Esophagus squamous epithelium (tissue), 5 donors: ENCODE data around the gene NR3C2. TPM values are rescaled to one million over a fixed set of nuclear protein-coding genes. Genes with fewer than 3 reads are reported as not detected.
"Not testable (repeated sequence)": the region's sequence is repeated elsewhere in the genome, so short reads cannot be mapped to it uniquely, and the experiment has no call there.

ENCODE experiments used
- DNase-seq: peaks from one replicate; lab custom pipeline; 2025; lab: John Stamatoyannopoulos, UW
- H3K27ac ChIP-seq, 4 donors: fragments of 200-600 bp; sonication (generic); one replicate each; pipeline ENCODE4 v1.5.1; 2016 to 2019; ENCODE audit warnings: mild to moderate bottlenecking in 1 of 4
- H3K27me3 ChIP-seq, 4 donors: fragments of 200-600 bp; sonication (generic); 1 replicate in 3 of 4; 2 replicates in 1 of 4; pipeline versions ENCODE4 v1.5.1 to v1.6.0; 2017 to 2021; ENCODE audit warnings: antibody characterized with exemption in 1 of 4
- H3K36me3 ChIP-seq, 3 donors: fragments of 200-600 bp; sonication (generic); one replicate each; pipeline ENCODE4 v1.5.1; 2016 to 2019
- H3K4me1 ChIP-seq, 3 donors: fragments of 200-600 bp; sonication (generic); one replicate each; pipeline ENCODE4 v1.5.1; 2017 to 2019
- H3K4me3 ChIP-seq, 4 donors: fragments of 200-600 bp; sonication (generic); 1 replicate in 3 of 4; 2 replicates in 1 of 4; pipeline ENCODE4 v1.5.1; 2016 to 2019; ENCODE audit warnings: mild to moderate bottlenecking in 2 of 4, moderate library complexity in 1 of 4
- H3K9me3 ChIP-seq, 3 donors: fragments of 200-600 bp; sonication (generic); one replicate each; pipeline ENCODE4 v1.5.1; 2016 to 2019
- CTCF ChIP-seq, 6 experiments: fragments of 450-650 bp in 4 of 6; fragments of 200-600 bp in 2 of 6; sonication (generic) in 2 of 6; IDR thresholded peaks; one replicate each; pipeline ENCODE4 v1.5.1; 2016 to 2019; ENCODE audit warnings: antibody characterized with exemption in 6 of 6, mild to moderate bottlenecking in 4 of 6, moderate library complexity in 4 of 6
- POLR2A ChIP-seq, 4 donors: fragments of 450-650 bp; IDR thresholded peaks; one replicate each; pipeline ENCODE4 v1.6.1; 2017; ENCODE audit warnings: antibody characterized with exemption in 4 of 4, mild to moderate bottlenecking in 4 of 4, moderate library complexity in 3 of 4
- WGBS, 2 donors: methylation state at CpG; one replicate each; pipeline ENCODE4 v1.1.5; 2018; 5-methylcytosine and 5-hydroxymethylcytosine counted together
- intact Hi-C: fragments of 100-400 bp; cut with DNase I; formaldehyde crosslinking; loops from one replicate; pipeline ENCODE4 v1.15.0; 2022
- total RNA-seq, 4 donors: library from RNA; depleted of rRNA; stranded (reverse); fragments of >200 nt; gene quantifications; one replicate each; pipeline ENCODE4 v1.1.0, GENCODE V29; 2016
- donor health status: DM: yes; HTN: yes; CAD: no.

NR3C2 gene
- total RNA-seq, 4 donors from 2014 or later, result 1.2 to 5.3 (median 2.3) TPM

- Histone ChIP-seq H3K27ac (no peak overlapping the region), H3K9me3 (no peaks in the 10 kb centered on the region), H3K4me1 (no peaks in the 10 kb centered on the region), H3K36me3 (no peaks in the 10 kb centered on the region), H3K27me3 (no peaks in the 10 kb centered on the region), H3K4me3 (no peak overlapping the region)
- 83 to 96% methylated on average over 2 to 3 of the region's 3 CpGs for WGBS, 2 donors
- no peak for DNase-seq
- no peak for TF ChIP-seq CTCF (IDR thresholded peaks at IDR 0.05)
- no peak for TF ChIP-seq POLR2A (IDR thresholded peaks at IDR 0.05)
- intact Hi-C loops, result no loop called here
Observed at GRCh38 chr4:148330724-148331123, 111.5 kb downstream of the NR3C2 start.

- Histone ChIP-seq H3K9me3 (no peaks in the 10 kb centered on the region), H3K27ac (no peak overlapping the region), H3K36me3 (no peaks in the 10 kb centered on the region), H3K27me3 (no peaks in the 10 kb centered on the region), H3K4me1 (no peaks in the 10 kb centered on the region), H3K4me3 (no peak overlapping the region)
- DNase-seq, result no peak
- intact Hi-C loops, result no loop called here
- 72 to 75% methylated on average over 5 of the region's 5 CpGs for WGBS, 2 donors
- no peak for TF ChIP-seq CTCF (IDR thresholded peaks at IDR 0.05)
- TF ChIP-seq POLR2A (IDR thresholded peaks at IDR 0.05), result no peak
Observed at GRCh38 chr4:148330161-148330560, 112.1 kb downstream of the NR3C2 start.

GRCh38 chr4:148329751-148330150 lies 112.5 kb downstream of the NR3C2 start:
- no peaks in the 10 kb centered on the region for H3K36me3 ChIP-seq
- H3K9me3 ChIP-seq, result no peaks in the 10 kb centered on the region
- no peak overlapping the region for H3K4me3 ChIP-seq
- H3K27me3 ChIP-seq, result no peaks in the 10 kb centered on the region
- TF ChIP-seq POLR2A (IDR thresholded peaks at IDR 0.05), result no peak
- TF ChIP-seq CTCF (IDR thresholded peaks at IDR 0.05), result no peak
- DNase-seq, result no peak
- no peak overlapping the region for H3K27ac ChIP-seq
- WGBS, 2 donors, result 93% methylated on average over 5 of the region's 5 CpGs
- intact Hi-C loops, result no loop called here
- no peaks in the 10 kb centered on the region for H3K4me1 ChIP-seq

- Histone ChIP-seq H3K36me3 (no peaks in the 10 kb centered on the region), H3K27ac (no peak overlapping the region), H3K9me3 (no peaks in the 10 kb centered on the region), H3K4me3 (no peak overlapping the region), H3K4me1 (no peaks in the 10 kb centered on the region), H3K27me3 (no peaks in the 10 kb centered on the region)
- intact Hi-C loops, result no loop called here
- no peak for DNase-seq
- WGBS, 2 donors, result 30 to 40% methylated on average over 1 of the region's 1 CpG
- TF ChIP-seq CTCF (IDR thresholded peaks at IDR 0.05) (no peak), POLR2A (IDR thresholded peaks at IDR 0.05) (no peak)
Observed at GRCh38 chr4:148327683-148328082, 114.5 kb downstream of the NR3C2 start.

GRCh38 chr4:148323316-148323715 lies 118.9 kb downstream of the NR3C2 start:
- not testable (repeated sequence) for H3K4me1 ChIP-seq

GRCh38 chr4:148315049-148315448 lies 127.2 kb downstream of the NR3C2 start:
- Histone ChIP-seq H3K9me3 (no peaks in the 10 kb centered on the region), H3K4me3 (no peak overlapping the region), H3K27me3 (no peaks in the 10 kb centered on the region), H3K36me3 (no peaks in the 10 kb centered on the region), H3K4me1 (peaks cover 0 to 16% (median 0%) of the 10 kb centered on the region in 3 donors), H3K27ac (no peak overlapping the region)
- intact Hi-C loops, result no loop called here
- DNase-seq, result no peak
- TF ChIP-seq POLR2A (IDR thresholded peaks at IDR 0.05) (no peak), CTCF (IDR thresholded peaks at IDR 0.05) (no peak)
- WGBS, 2 donors, result 79 to 94% methylated on average over 2 of the region's 2 CpGs

More at GRCh38 chr4:148323316-148323715, 118.9 kb downstream of the NR3C2 start:
- H3K4me3 ChIP-seq, H3K9me3 ChIP-seq, H3K27ac ChIP-seq, intact Hi-C loops, H3K27me3 ChIP-seq, DNase-seq, H3K36me3 ChIP-seq: not testable (repeated sequence)
- 94 to 100% methylated on average over 2 to 11 of the region's 17 CpGs for WGBS, 2 donors
